ENCODE results near the gene C5orf34. TPM values are rescaled to one million over a fixed set of nuclear protein-coding genes. Genes with fewer than 3 reads are reported as not detected.

C5orf34 gene
- total and polyA plus RNA-seq, 9 of the 15 experiments (the other 6 are each of a cell fraction or from before 2014, with no cell fraction given), result 13.2 to 32.6 (median 20.7) TPM

DNA sequence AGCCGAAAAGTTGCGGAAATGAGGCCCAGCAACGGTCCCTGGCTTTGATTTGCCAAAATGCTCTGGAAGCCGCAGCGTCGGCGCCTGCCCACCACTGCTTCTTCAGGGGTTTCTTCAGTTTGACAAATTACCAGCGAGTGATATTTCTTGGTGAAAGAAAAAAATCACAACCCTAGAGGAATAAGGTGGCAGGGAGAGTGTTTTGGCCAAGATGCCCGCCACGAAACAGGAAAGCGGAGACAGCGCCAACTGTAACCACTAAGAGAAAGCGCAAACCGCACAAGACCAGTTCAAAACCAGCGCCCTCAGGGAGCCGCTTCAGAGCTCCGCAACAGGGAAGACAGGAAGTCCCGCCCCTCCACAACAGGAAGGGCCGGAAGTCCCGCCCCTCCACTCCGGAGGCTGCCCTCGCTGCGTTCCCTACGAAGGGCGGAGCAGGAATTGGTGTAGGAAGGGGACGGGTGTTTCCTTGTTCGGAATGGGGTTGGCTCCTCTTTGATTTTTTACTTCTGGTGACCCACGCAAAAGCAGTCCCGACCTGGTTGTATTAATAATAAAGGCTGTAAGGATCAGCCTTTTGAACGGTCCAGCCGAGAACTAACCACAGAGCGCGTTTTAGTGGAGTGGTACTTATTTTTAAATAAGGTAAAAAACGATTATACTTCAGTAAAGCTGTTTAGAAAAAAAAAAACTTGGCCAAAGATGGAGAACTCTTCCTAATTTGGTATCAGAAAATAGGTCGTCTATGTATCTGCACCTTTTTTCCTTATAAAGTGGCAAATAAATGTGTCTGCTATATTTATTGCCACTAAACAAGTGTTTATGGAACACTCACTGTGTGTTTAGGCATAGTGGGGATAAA is at the start of gene C5orf34 (continued):
- TF ChIP-seq ZBTB12 (CRISPR knock-in tag; IDR thresholded peaks at IDR 0.05) (no peak), JUNB (CRISPR knock-in tag; conservative IDR thresholded peaks at IDR 0.05) (no peak), PPARD (CRISPR knock-in tag; IDR thresholded peaks at IDR 0.05) (no peak), ZBTB8A (IDR thresholded peaks at IDR 0.05; ENCODE audit: partially characterized antibody) (no peak), IFI16 (CRISPR knock-in tag; IDR thresholded peaks at IDR 0.05) (no peak), RUNX1 (IDR thresholded peaks at IDR 0.05; ENCODE audit: low read depth) (no peak), SMAD4 (CRISPR knock-in tag; conservative IDR thresholded peaks at IDR 0.05) (peak; percentile 49; the same call in 1 of the 2 replicates), LARP7 (IDR thresholded peaks at IDR 0.05) (no peak), NR2C2 (CRISPR knock-in tag; IDR thresholded peaks at IDR 0.05) (no peak), NR2C2 (tag; IDR thresholded peaks at IDR 0.05) (no peak; the same call in 1 of the 2 replicates), ZSCAN29 (IDR thresholded peaks at IDR 0.05) (no peak), PHF21A (IDR thresholded peaks at IDR 0.05; ENCODE audit: borderline replicate concordance, low read depth) (peak; percentile 99), NCOA2 (IDR thresholded peaks at IDR 0.05; ENCODE audit: partially characterized antibody in 2 of 2) (no peak), CBX2 (IDR thresholded peaks at IDR 0.05; ENCODE audit: insufficient read depth, low read length, poor library complexity, severe bottlenecking) (no peak), RBM17 (IDR thresholded peaks at IDR 0.05; ENCODE audit: borderline replicate concordance, low read depth, low read length) (no peak), ZNF282 (CRISPR knock-in tag; IDR thresholded peaks at IDR 0.05) (no peak), HDGF (IDR thresholded peaks at IDR 0.05) (no peak), ETV1 (tag; conservative IDR thresholded peaks at IDR 0.05; ENCODE audit: low read depth) (peak; percentile 61), E2F6 (IDR thresholded peaks at IDR 0.05; ENCODE audit: borderline replicate concordance in 1 of 2, extremely low read depth in 1 of 2, insufficient read depth in 1 of 2, insufficient read length in 1 of 2, low read depth in 1 of 2, low read length in 1 of 2, poor library complexity in 1 of 2, severe bottlenecking in 1 of 2) (no peak), ARNT (IDR thresholded peaks at IDR 0.05) (peak in 1 of 2 experiments; percentile 28; a peak in 2 of 4 replicates)
- TF ChIP-seq, protein P1, sequence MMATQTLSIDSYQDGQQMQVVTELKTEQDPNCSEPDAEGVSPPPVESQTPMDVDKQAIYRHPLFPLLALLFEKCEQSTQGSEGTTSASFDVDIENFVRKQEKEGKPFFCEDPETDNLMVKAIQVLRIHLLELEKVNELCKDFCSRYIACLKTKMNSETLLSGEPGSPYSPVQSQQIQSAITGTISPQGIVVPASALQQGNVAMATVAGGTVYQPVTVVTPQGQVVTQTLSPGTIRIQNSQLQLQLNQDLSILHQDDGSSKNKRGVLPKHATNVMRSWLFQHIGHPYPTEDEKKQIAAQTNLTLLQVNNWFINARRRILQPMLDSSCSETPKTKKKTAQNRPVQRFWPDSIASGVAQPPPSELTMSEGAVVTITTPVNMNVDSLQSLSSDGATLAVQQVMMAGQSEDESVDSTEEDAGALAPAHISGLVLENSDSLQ (IDR thresholded peaks at IDR 0.05), result peak; percentile 77
- TF ChIP-seq, protein P2, sequence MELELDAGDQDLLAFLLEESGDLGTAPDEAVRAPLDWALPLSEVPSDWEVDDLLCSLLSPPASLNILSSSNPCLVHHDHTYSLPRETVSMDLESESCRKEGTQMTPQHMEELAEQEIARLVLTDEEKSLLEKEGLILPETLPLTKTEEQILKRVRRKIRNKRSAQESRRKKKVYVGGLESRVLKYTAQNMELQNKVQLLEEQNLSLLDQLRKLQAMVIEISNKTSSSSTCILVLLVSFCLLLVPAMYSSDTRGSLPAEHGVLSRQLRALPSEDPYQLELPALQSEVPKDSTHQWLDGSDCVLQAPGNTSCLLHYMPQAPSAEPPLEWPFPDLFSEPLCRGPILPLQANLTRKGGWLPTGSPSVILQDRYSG (tag; conservative IDR thresholded peaks at IDR 0.05; ENCODE audit: low read depth), result peak; percentile 56; the same call in 1 of the 2 replicates
- TF ChIP-seq, protein P3, sequence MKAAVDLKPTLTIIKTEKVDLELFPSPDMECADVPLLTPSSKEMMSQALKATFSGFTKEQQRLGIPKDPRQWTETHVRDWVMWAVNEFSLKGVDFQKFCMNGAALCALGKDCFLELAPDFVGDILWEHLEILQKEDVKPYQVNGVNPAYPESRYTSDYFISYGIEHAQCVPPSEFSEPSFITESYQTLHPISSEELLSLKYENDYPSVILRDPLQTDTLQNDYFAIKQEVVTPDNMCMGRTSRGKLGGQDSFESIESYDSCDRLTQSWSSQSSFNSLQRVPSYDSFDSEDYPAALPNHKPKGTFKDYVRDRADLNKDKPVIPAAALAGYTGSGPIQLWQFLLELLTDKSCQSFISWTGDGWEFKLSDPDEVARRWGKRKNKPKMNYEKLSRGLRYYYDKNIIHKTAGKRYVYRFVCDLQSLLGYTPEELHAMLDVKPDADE (conservative IDR thresholded peaks at IDR 0.05; ENCODE audit: control insufficient read depth, low read depth, low read length), result peak; percentile 84; the same call in 1 of the 2 replicates

Measured in K562 (cell line).